ENCODE data around the gene RAF1. TPM values are rescaled to one million over a fixed set of nuclear protein-coding genes. Genes with fewer than 3 reads are reported as not detected.
"Not testable (repeated sequence)": the region's sequence is repeated elsewhere in the genome, so short reads cannot be mapped to it uniquely, and the experiment has no call there.

RAF1 gene
- total RNA-seq, 3 donors from 2014 or later = 87.4 to 118 (median 110) TPM

DNA sequence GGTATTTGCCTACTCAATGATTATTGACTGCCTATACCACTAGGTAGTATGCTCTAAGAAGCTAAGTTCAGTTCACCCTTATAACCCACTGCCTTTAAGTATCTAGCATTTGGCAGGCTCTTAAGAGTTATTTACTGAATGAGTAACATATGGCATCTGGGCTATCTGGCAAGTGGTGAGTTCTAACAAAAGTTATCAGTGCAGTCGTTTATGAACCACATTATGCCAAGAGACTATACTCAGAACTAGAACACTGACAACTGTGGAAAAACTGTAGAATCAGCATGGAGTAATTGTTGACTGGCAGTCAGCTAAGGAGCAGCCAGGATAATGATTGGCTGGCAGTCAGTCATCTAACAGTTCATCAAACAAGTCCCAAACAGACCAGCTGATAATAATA lies 25.8 kb downstream of the RAF1 start:
- Histone ChIP-seq H3K4me3 (no peak overlapping the region), H3K36me3 (no peaks in the 10 kb centered on the region), H3K9me3 (no peaks in the 10 kb centered on the region), H3K4me1 (no peaks in the 10 kb centered on the region), H3K27ac (no peak overlapping the region), H3K27me3 (no peaks in the 10 kb centered on the region)
- no peak for DNase-seq (ENCODE audit: low spot score in 2 of 2)
- TF ChIP-seq, protein P1, sequence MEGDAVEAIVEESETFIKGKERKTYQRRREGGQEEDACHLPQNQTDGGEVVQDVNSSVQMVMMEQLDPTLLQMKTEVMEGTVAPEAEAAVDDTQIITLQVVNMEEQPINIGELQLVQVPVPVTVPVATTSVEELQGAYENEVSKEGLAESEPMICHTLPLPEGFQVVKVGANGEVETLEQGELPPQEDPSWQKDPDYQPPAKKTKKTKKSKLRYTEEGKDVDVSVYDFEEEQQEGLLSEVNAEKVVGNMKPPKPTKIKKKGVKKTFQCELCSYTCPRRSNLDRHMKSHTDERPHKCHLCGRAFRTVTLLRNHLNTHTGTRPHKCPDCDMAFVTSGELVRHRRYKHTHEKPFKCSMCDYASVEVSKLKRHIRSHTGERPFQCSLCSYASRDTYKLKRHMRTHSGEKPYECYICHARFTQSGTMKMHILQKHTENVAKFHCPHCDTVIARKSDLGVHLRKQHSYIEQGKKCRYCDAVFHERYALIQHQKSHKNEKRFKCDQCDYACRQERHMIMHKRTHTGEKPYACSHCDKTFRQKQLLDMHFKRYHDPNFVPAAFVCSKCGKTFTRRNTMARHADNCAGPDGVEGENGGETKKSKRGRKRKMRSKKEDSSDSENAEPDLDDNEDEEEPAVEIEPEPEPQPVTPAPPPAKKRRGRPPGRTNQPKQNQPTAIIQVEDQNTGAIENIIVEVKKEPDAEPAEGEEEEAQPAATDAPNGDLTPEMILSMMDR (IDR thresholded peaks at IDR 0.05) = no peak
- no peak for TF ChIP-seq POLR2A (IDR thresholded peaks at IDR 0.05)
- no peak for TF ChIP-seq POLR2AphosphoS5 (IDR thresholded peaks at IDR 0.05)
- intact Hi-C loops (cut with DNase I; ENCODE audit: low total_unique reads) = no loop called here

DNA sequence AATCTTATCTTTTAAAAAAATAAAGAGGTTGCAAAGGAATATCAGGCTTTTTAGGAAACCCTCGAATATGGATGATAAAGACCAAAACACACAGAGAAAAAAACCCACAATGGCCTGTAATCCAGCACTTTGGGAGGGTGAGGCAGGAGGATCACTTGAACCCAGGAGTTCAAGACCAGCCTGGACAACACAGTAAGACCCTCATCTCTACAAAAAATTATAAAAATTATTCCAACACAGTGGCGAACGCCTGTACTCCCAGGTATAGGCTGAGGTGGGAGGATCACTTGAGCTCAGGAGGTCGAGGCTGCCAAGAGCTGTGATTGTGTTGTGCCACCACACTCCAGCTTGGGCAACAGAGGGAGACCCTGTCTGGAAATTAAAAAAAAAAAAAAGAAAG lies 30.8 kb downstream of the RAF1 start:
- Histone ChIP-seq H3K27me3 (no peaks in the 10 kb centered on the region), H3K4me3 (no peak overlapping the region), H3K9me3 (no peaks in the 10 kb centered on the region), H3K36me3 (no peaks in the 10 kb centered on the region), H3K27ac (no peak overlapping the region), H3K4me1 (no peaks in the 10 kb centered on the region)
- TF ChIP-seq, protein P1 (IDR thresholded peaks at IDR 0.05) = no peak
- TF ChIP-seq POLR2A (IDR thresholded peaks at IDR 0.05) = no peak
- no peak for TF ChIP-seq POLR2AphosphoS5 (IDR thresholded peaks at IDR 0.05)
- no peak for DNase-seq (ENCODE audit: low spot score in 2 of 2)
- intact Hi-C loops (cut with DNase I; ENCODE audit: low total_unique reads) = loop anchor here (5.0 kb wide), 1 partner anchor 516 kb away; no protein-coding TSS in a partner anchor

DNA sequence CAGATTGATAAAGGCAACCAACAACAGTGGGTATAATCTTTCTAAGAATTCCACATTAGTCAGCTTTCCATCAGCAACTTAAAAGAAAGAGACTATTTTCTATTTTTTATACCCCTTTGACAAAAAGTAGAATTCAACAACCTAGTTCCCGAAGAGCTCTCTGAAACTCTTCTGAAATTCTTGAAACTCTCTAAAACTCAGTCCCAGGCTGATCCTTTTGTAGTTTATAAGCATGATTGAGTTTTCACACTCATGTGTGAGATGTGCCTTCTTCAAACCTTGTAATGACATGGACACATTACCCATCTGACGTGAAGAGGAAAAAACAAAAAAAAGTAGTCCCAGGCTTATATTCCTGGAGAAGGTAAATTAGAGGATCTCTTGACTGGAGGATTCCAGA lies 31.4 kb downstream of the RAF1 start:
- H3K9me3 ChIP-seq = no peaks in the 10 kb centered on the region
- H3K4me3 ChIP-seq = no peak overlapping the region
- no peak for TF ChIP-seq POLR2A (IDR thresholded peaks at IDR 0.05)
- H3K36me3 ChIP-seq = no peaks in the 10 kb centered on the region
- no peak overlapping the region for H3K27ac ChIP-seq
- no peaks in the 10 kb centered on the region for H3K27me3 ChIP-seq
- DNase-seq (ENCODE audit: low spot score in 2 of 2) = no peak
- intact Hi-C loops (cut with DNase I; ENCODE audit: low total_unique reads) = loop anchor here (5.0 kb wide), 1 partner anchor 515 kb away; no protein-coding TSS in a partner anchor
- H3K4me1 ChIP-seq = no peaks in the 10 kb centered on the region

DNA sequence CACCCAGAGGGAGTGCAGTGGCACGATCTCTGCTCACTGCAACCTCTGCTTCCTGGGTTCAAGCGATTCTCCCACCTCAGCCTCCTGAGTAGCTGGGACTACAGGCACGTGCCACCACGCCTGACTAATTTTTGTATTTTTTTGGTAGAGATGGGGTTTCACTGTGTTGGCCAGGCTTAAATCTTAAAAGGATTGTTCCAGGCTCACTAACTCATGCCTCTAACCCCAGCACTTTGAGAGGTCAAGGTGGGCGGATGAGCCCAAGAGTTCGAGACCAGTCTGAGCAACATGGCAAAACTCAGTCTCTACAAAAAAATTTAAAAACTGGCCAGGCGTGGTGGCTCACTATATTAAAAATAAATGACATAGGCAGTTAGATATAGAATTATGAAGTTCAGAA lies 33.1 kb downstream of the RAF1 start:
- H3K4me1 ChIP-seq, H3K27ac ChIP-seq: not testable (repeated sequence)

DNA sequence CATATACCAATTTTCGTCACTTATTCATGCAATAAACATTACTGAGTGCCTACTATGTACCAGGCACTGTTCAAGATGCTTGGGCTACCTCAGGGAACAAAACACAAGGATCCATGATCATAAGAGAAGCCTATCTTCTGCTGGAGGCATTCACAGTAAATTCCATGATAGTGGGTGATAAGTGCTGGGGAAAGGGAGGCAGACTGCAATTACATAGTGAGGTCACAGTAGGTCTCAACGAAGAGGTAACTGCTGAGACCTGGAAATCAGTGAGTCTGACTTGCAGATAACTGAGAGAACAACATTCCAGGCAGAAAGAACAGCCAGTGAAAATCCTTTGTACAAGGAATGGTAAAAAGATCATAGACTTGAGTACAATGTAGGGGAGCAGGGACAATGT lies 33.6 kb downstream of the RAF1 start:
- DNase-seq (ENCODE audit: low spot score in 2 of 2) = no peak
- TF ChIP-seq, protein P1 (IDR thresholded peaks at IDR 0.05) = no peak
- TF ChIP-seq POLR2AphosphoS5 (IDR thresholded peaks at IDR 0.05) = no peak
- no peak for TF ChIP-seq POLR2A (IDR thresholded peaks at IDR 0.05)
- no peaks in the 10 kb centered on the region for H3K27me3 ChIP-seq
- H3K36me3 ChIP-seq = no peaks in the 10 kb centered on the region
- no peaks in the 10 kb centered on the region for H3K9me3 ChIP-seq
- intact Hi-C loops (cut with DNase I; ENCODE audit: low total_unique reads) = loop anchor here (5.0 kb wide), 1 partner anchor 513 kb away; no protein-coding TSS in a partner anchor
- no peaks in the 10 kb centered on the region for H3K4me1 ChIP-seq
- H3K4me3 ChIP-seq = no peak overlapping the region
- no peak overlapping the region for H3K27ac ChIP-seq

More for the DNA sequence above, 33.1 kb downstream of the RAF1 start:
- not testable (repeated sequence) for H3K9me3 ChIP-seq; H3K4me3 ChIP-seq; H3K36me3 ChIP-seq; H3K27me3 ChIP-seq; DNase-seq (ENCODE audit: low spot score in 2 of 2)
- intact Hi-C loops (cut with DNase I; ENCODE audit: low total_unique reads) = loop anchor here (5.0 kb wide), 1 partner anchor 514 kb away; no protein-coding TSS in a partner anchor

DNA sequence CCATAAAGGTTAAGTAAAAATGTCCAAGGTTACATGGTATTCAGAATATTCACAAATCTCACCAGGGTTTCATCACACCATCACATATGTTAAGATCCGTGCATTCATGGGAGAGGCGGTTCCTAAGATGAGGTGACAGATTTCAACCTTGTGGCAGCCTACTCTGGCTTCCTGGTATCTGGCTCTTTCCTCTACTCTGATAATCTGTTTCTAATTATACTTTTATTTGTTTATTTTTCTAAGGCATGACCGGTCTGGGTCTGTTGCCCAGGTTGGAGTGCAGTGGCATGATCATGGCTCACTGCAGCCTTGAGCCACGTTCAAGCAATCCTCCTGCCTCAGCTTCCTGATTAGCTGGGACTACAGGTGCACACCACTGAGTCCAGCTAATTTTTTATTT lies 34.4 kb downstream of the RAF1 start:
- no peaks in the 10 kb centered on the region for H3K36me3 ChIP-seq
- H3K9me3 ChIP-seq = no peaks in the 10 kb centered on the region
- no peak for DNase-seq (ENCODE audit: low spot score in 2 of 2)
- no peaks in the 10 kb centered on the region for H3K27me3 ChIP-seq
- H3K4me1 ChIP-seq = no peaks in the 10 kb centered on the region
- H3K4me3 ChIP-seq = no peak overlapping the region
- TF ChIP-seq POLR2AphosphoS5 (IDR thresholded peaks at IDR 0.05) = no peak
- TF ChIP-seq POLR2A (IDR thresholded peaks at IDR 0.05) = no peak
- TF ChIP-seq, protein P1 (IDR thresholded peaks at IDR 0.05) = no peak
- intact Hi-C loops (cut with DNase I; ENCODE audit: low total_unique reads) = no loop called here
- H3K27ac ChIP-seq = no peak overlapping the region
